Head of caudate nucleus (tissue), 42 donors: Measurements from ENCODE around the gene IL10.
"Not testable (repeated sequence)": the region's sequence is repeated elsewhere in the genome, so short reads cannot be mapped to it uniquely, and the experiment has no call there.

ENCODE experiments used
- DNase-seq, 42 donors: peaks; one replicate each; pipeline versions ENCODE4 v3.0.0 to v3.0.0-alpha.2; 2020 to 2021; ENCODE audit warnings: mixed read lengths in 7 of 42
- intact Hi-C: fragments of 100-400 bp; cut with DNase I; formaldehyde crosslinking; loops from one replicate; pipeline ENCODE4 v1.15.0; 2022

IL10 gene

DNA sequence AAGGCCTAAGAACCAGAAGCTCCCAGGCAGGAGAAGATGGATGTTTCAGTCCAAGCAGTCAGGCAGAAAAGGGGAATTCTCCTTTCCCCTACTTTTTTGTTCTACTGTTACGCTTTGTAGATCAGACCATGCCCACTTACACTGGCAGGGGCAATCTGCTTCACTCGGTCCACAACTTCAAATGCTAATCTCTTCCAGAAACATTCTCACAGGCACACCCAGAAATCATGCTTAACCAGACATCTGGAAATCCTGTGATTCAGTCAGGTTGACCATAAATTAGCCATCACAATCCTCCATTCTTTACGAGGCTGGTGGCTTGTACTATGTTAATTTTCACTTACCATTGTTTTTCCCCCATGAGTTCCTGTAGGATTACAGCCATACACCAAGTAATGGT is 23.8 kb upstream of the IL10 start:
- no peak for DNase-seq
- intact Hi-C loops, result no loop called here

GRCh38 chr1:206794294-206794908 is 22.1 kb upstream of the IL10 start:
- intact Hi-C loops, result no loop called here
- no peak for DNase-seq

DNA sequence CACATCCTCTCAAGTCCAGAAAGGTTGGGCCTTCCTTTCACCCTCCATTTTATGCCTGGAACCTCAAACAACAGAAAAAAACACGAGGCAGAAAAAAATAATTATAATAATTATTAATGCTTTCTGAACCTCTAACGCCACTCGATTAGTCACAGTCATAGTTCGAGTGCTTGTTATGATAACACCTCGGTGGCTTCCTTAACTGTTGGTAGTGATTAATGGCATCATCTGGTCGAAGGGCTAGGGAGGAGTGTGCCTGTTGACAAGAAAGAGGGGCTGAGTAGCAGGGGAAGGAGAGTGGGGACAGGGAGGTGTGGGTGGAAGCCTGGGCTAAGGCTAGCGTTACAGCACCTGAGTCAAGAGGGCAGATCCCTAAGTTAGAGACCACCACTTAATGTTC is 21.3 kb upstream of the IL10 start:
- DNase-seq, result no peak
- intact Hi-C loops, result no loop called here

GRCh38 chr1:206792939-206793607 is 20.8 kb upstream of the IL10 start:
- no peak for DNase-seq
- intact Hi-C loops, result no loop called here

DNA sequence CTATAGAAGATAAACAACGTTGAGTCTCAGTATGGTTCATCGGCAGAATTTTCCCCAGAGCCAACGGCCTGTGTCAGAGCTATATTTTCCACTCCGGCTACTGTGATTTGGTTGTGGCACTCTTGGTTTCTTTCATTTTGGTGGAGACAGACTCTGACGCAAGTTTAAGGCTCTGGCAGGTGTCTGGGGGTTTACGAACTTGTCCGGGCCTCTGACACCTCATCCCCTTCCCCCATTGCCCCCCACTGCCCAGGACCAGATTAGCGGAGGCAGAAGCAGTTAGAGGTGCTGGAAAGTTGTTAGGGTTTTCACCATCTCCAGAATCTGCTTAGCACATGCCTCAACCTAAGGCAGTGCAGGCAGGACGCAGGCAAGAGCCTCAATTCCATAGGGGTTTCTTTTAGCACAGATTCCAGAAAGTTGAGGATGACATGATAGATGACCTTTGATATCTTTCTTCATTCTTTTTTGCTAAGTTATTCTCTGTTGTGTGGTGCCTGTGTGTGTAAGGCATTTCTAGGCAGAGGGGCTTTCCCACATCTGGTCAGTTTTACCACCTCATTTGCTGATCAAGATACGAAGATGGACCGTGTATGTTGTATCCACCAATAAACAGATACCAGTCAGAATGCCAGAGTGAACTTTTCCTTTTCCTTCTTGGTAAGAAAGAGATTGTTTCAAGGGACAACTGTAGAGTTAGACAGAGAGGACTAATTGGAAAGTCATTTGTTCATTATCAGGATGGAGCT is 18.4 kb upstream of the IL10 start:
- DNase-seq, result no peak

GRCh38 chr1:206788487-206789050 is 16.3 kb upstream of the IL10 start:
- DNase-seq, result no peak
- intact Hi-C loops, result no loop called here

More for the DNA sequence above, 18.4 kb upstream of the IL10 start:
- intact Hi-C loops, result no loop called here

- intact Hi-C loops, result no loop called here
- no peak for DNase-seq
Measured at GRCh38 chr1:206787891-206788290, 15.6 kb upstream of the IL10 start.

GRCh38 chr1:206786212-206786886 is 14.1 kb upstream of the IL10 start:
- intact Hi-C loops, result no loop called here
- no peak for DNase-seq

- intact Hi-C loops, result no loop called here
- DNase-seq, result no peak
Measured at GRCh38 chr1:206785182-206785765, 13.0 kb upstream of the IL10 start.

DNA sequence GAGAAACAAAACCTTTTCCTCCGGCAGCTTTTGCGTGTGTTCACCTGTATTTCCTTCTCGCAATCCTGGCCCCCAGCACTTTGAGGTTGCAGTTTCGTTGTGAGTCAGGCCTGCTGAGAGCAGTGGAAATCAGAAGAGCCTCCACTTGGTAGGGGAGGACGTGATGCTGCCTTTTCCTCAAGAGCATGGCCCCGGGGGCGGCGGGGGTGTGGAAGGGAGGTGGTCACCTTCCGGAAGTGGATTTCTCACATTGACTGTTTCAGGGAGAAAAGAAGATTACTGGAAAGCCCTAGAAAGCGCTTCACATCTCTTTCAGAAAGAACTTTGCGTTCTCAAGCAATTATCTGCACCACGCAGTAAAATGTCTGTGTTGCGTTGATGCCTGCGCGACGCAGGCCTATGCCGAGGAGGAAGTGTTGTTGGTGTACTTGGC is 12.2 kb upstream of the IL10 start:
- intact Hi-C loops, result no loop called here
- no peak for DNase-seq

DNA sequence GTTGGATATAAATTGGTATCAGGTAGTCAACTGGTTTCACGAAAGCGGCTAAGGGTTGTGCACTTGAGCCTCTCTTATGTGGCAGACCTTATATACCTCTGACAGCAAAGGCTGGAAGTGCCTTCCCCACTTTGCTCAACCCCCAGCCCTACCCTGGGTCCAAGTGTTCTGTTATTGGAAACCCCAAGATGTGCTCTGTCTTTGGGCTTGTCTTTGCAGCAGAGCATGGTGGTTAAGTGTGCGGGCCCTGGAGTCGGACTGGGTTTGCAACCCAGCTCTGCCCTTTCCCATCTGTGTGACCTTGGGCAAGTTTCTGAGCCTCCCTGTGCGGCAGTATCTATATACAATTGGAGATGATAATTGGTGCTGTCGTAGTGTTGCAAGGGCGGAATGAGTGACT is 11.2 kb upstream of the IL10 start:
- no peak for DNase-seq
- intact Hi-C loops, result no loop called here

DNA sequence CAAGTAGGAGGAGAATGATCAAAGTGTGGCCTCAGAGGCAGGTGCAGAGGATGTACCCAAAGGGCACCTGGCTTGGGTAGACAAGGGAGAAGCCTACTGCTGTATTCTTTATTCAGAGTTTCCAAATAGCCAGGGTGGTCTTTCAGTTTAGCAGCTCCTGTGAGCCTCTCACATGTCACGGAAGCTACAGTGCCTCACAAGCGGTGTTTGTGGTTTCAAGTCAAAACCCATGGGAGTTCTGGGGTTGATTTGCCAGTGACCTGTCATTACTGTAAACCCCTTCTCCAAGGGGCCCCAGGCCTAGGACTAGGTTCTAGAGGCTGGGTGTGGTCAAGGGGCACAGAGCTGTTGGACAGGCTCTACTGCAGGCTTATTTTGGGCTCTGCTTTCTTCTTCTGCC is 10.2 kb upstream of the IL10 start:
- intact Hi-C loops, result no loop called here

GRCh38 chr1:206779638-206780037 is 7.3 kb upstream of the IL10 start:
- intact Hi-C loops, result no loop called here

More for the DNA sequence above, 10.2 kb upstream of the IL10 start:
- no peak for DNase-seq

DNA sequence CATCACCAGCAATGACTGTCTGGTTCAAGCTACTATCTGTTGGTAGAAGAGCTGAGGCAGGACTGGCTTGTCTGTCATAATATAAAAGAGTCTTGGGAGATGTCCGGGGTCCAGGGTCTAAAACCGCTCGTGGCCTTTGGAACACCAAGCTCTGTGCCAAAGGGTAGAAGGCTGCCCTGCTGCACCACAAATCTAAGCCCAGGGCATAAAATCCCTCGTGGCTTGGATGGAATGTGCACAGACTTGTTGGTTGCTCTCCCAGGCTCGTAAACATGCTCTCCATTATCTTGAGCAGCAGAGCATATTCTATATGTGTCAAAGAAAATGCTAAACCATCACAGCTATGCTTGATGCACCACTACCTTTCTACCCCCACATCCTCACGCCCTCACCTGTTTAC is 6.6 kb upstream of the IL10 start:
- intact Hi-C loops, DNase-seq: not testable (repeated sequence)

More at GRCh38 chr1:206779638-206780037, 7.3 kb upstream of the IL10 start:
- DNase-seq, result no peak

- no peak for DNase-seq
- intact Hi-C loops, result no loop called here
Measured at GRCh38 chr1:206778031-206778430, 5.7 kb upstream of the IL10 start.

DNA sequence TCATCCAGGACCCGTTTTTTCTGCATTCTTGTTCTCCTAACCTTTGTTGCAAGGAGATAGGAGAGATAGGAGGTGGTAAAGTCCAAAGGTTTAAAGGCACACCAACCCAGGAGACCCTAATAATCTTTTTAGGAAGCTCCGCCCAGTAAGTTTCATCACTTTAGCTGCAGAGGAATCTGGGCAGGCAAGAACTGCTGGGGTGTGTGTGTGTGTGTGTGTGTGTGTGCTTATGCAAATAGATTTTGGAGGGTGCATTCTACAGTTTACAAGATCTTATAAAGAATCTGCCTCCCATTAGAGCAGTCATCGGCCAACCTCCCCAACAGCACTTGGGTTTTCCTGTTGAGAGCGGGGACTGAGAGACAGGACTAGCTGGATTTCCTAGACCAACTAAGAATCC is 3.9 kb upstream of the IL10 start:
- no peak for DNase-seq
- intact Hi-C loops, result no loop called here

GRCh38 chr1:206774093-206774492 is 1.8 kb upstream of the IL10 start:
- DNase-seq, result no peak
- intact Hi-C loops, result no loop called here

DNA sequence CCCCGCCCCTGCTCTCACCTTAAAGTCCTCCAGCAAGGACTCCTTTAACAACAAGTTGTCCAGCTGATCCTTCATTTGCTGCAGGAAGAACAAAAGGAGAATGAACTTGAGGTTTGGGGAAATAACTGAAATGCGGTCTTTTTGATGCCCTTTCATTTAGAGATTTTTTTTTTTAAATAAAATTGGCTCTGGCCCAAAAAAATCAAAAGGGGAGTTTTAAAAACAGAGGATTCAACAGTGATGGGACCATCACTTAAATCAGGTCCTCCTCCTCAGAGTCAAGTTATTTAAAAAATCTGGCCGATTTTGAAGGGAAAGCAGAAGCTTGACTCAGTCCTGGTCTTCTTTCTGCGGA is 979 bp downstream of the IL10 start:
- no peak for DNase-seq
- intact Hi-C loops, result no loop called here
